GM18873 (cell line): ENCODE measurements around the gene TMEM163.
"Not testable (repeated sequence)": the region's sequence is repeated elsewhere in the genome, so short reads cannot be mapped to it uniquely, and the experiment has no call there.

Source experiments
- ATAC-seq: cut with Tn5 transposase; IDR thresholded peaks from one replicate; pipeline ENCODE4 v1.9.1; 2021; ENCODE audit warnings: mild to moderate bottlenecking, moderate library complexity, moderate number of reproducible peaks; ENCODE audit not compliant: unreplicated experiment, low FRiP score

Gene TMEM163

DNA sequence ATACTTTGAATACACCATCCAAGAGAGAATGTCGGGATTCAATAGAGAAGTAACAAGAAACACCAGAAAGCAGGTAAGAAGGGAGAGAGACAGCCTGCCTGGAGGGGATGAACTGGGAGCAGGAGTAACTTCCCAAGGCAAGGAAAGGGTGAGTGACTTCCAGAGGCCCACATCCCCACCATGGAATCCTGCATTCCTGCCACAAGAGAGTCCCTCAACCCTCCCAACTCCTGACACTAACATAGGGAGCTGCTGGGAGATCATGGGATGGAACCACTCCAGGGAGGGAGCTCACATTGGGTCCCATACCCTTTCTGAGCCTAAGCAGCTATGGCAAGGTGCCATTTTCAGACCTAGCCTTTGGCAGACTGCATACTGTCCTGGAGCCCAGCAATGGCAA is 5.5 kb upstream of the TMEM163 start:
- ATAC-seq: no peak

- not testable (repeated sequence) for ATAC-seq
Measured at GRCh38 chr2:134723742-134724141, 4.9 kb upstream of the TMEM163 start.

DNA sequence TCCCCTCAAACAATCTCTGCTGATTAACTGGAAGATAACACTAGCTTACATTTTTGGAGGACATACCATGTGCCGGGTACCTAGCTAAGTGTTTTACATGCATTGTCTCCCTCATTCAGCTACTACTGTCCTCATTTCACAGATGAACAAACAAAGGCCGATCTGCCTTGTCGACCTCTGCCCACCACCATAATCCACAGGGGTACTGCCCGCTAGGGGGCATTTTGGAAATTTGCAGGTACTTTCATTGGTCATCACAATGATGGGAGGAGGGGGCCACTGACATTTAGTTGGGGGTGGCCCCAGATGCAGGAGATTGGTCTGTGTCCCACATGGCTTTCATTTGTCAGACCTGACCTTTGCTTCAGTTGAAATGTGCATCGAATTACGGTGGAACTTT is 3.9 kb upstream of the TMEM163 start:
- no peak for ATAC-seq

DNA sequence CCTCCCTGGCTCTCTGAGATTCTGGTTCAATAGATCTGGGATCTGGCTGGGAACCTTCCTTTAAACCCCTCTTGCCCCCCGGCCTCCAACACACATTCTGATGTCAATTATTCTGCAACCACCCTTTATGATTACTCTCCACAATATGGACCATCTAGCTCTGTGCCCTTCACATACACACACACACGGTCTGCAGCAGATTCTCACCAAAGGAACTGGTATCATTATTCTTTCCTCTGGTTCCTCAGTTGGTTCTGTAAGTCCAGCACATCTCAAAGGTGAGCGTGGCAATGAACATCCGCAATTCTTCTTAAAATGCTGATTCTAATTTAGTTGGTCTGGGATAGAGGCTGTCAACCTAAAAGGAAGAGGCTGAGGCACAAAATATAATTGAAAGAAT is 2.8 kb upstream of the TMEM163 start:
- ATAC-seq: no peak

GRCh38 chr2:134718023-134718816 is 580 bp downstream of the TMEM163 start:
- no peak for ATAC-seq

DNA sequence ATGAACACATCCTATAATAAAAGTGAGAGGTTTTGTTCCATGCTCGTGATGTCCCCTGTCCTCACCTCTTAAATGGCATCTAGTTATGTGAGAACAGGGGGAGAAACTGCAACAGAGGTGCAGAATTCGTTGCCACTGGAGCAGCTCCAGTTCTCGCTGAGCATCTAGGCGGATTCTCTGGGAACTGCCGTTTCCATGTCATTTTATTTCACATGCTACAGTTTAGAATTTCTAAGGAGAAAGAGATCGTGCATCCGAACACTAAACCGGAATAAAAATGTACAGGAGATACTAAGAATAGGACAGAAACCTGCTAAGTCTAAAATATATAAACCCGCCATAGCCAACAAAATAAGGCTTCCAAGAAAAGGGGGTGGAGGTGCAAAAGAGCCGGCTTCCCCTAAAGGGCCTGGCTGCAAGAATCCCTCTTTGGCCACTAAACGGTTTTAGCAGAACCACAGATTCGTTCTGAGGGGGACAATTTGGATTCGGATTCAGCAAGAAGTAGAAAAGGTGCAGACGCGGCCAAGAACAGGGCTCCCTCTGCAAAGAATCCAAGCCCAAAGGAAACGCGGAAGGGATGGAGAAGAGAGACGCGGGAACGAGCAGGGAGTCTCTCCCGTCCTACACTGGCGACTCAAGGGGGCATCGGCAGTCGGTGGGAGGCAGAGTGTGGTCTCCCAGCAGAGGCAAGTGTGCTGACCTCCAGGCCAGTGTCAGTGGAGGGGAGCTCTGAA is 1.3 kb downstream of the TMEM163 start:
- no peak for ATAC-seq

- no peak for ATAC-seq
Measured at GRCh38 chr2:134716721-134717243, 2.0 kb downstream of the TMEM163 start.

- ATAC-seq: no peak
Measured at GRCh38 chr2:134715932-134716643, 2.7 kb downstream of the TMEM163 start.

GRCh38 chr2:134714228-134714627 is 4.6 kb downstream of the TMEM163 start:
- ATAC-seq: no peak

DNA sequence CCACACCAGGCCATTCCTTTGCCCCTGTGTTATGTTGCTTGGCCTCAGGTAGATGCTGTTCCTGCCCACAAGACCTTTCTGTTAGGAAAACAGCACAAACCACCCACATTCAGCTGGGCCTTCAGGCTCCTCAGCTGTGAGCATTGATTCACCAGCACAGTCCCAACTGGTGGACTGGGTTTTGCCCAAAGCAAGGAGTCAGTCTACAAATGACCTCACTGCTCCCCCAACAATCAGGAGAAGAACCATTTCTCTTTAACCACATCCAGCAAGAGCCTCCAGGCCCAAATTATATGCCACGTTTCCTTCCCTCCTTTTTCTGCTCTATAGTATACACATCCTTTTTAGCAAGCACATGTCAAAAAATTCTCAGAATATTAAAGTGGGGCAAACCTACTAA is 5.2 kb downstream of the TMEM163 start:
- no peak for ATAC-seq

GRCh38 chr2:134713176-134713575 is 5.6 kb downstream of the TMEM163 start:
- ATAC-seq: no peak

GRCh38 chr2:134712736-134713135 is 6.1 kb downstream of the TMEM163 start:
- no peak for ATAC-seq

DNA sequence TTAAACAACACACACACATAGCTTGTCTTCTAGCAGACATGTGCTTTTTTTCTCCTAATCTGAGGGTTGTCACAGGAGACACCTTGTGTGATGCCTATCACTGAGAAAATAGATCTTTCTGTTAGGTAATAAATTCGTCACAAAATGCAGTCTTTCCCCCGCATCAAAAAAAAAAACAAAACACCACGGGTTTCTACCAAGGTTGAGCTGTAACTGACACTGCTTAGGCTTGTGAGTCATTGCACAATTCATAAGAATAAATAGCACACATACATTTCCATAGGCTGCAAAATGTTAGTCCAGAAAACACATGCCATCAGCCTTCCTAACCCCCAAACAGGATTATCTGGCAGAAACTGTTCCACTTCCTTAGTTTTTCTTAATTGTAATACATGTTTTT is 6.5 kb downstream of the TMEM163 start:
- ATAC-seq: no peak

GRCh38 chr2:134711692-134712091 is 7.1 kb downstream of the TMEM163 start:
- no peak for ATAC-seq

DNA sequence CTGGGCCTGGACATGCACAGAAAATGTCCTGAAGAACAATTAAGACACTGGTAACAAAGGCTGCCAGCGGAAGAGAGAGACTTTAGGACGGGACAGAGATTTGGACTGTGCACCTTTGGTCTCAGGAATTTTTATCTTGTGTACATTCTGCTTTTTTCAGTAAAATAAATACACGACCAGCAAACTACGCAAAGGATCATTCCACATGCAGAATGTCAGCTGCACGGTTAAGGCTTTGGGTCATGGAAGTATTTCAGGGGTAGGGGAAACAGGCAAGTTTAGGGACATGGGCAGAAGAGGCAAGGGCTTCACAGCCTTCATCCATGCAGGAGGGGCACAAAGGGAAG is 11.5 kb downstream of the TMEM163 start:
- ATAC-seq: no peak

GRCh38 chr2:134706587-134707329 is 12.0 kb downstream of the TMEM163 start:
- ATAC-seq: no peak

GRCh38 chr2:134705861-134706586 is 12.8 kb downstream of the TMEM163 start:
- no peak for ATAC-seq

DNA sequence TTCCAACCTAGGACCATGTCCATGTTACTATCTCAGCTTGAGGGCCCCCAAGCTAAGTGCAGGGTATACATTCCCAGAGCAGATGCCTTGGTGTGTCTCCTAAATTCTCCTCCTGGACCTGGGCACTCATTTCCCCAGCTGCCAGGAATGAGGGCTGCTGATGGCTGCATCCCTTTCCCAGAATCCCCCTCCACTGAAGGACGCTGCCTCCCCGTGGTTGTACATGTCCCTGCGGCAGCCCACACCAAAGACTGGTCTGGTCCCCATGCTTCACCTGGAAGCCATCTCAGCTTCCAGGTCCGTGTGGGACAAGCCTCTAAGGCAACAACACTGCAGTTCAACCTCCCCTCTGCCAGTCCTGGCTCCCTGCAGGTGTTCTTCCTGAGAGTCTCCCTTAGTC is 14.6 kb downstream of the TMEM163 start:
- no peak for ATAC-seq

DNA sequence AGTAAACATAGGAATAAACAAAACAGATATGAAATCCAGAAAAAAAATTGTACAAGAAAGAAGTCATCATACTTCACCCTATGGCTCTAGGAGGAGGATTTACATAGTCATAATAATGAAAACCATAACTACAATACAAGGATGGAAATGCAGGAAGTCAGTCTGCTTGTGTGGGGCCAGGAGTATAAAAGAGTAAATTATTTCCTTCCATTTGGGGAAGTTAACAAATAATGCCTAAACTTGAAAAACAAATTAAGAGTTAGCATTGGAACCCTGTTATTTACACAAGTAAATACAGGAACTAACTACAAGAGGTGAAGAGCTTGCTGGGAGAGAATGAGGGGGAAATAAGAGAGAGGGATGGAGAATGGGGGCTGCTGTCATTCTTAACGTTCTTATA is 15.4 kb downstream of the TMEM163 start:
- ATAC-seq: no peak

DNA sequence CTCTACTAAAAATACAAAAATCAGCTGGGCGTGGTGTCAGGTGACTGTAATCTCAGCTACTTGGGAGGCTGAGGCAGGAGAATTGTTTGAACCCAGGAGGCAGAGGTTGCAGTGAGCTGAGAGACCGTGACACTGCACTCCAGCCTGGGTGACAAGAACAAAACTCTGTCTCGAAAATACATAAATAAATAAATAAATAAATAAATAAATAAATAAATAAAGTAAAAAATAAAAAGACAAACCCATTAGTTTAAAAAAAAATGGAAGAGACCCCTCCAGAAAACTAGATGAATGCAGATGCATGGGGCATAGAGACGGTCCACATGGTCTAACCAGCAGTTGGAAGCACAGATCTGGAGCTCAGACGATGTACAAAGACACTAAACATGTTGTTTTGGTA is 18.1 kb downstream of the TMEM163 start:
- ATAC-seq: no peak
